GM12872 (cell line): ENCODE measurements around the gene DGLUCY.

ENCODE experiments used
- CTCF ChIP-seq: IDR thresholded peaks from 3 replicates; pipeline ENCODE4 v1.5.1; 2011; ENCODE audit warnings: low read depth, mild to moderate bottlenecking, low read length, moderate library complexity; ENCODE audit not compliant: insufficient read depth

DGLUCY gene

DNA sequence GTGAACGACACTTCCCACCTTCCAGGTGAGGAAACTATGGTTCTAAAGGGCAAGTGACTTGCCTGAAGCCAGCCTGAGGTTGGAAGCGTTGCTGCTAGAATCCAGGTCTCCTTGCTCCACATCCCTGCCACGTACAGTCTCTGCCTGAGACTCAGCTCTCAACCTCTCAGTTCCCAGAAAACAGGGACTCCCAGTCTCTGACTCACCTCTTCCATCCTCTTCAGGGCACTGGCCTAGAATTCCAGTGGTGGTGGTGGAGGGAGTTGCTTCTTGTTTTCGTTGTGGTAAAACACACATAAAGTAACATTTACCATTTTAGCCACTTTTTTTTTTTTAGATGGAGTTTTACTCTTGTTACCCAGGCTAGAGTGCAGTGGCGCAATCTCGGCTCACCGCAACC is 123.3 kb downstream of the DGLUCY start:
- TF ChIP-seq CTCF, result no peak

- no peak for TF ChIP-seq CTCF
Measured at GRCh38 chr14:91238085-91238484, 124.2 kb downstream of the DGLUCY start.

DNA sequence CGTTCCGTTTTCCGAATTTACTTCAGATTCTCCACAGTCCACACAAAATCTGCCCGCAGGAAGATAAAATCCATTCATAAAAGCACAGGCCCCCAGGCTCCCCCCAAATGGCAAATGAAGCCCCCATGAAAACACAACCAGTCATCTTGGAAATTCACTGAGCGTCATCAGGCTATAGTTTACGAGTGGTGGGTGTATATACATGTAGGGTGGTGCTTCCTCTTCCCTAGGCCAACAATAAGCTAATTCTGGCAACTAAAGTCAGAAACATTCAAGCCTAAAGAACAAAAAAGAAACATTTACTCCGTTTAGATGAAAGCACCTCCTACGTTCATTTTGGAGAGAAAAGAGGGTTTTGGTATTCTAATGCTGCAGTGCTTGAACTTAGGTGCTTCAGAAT is 124.8 kb downstream of the DGLUCY start:
- TF ChIP-seq CTCF, result no peak

GRCh38 chr14:91241863-91242262 is 128.0 kb downstream of the DGLUCY start:
- TF ChIP-seq CTCF, result no peak

- TF ChIP-seq CTCF, result no peak
Measured at GRCh38 chr14:91242635-91243034, 128.8 kb downstream of the DGLUCY start.

GRCh38 chr14:91243074-91243471 is 129.2 kb downstream of the DGLUCY start:
- TF ChIP-seq CTCF, result no peak

GRCh38 chr14:91244501-91244901 is 130.6 kb downstream of the DGLUCY start, which contains the start of gene GPR68:
GPR68 (minus strand) TSS chr14:91244704; CDS start chr14:91235050, 9,654 bp downstream.
- no peak for TF ChIP-seq CTCF

DNA sequence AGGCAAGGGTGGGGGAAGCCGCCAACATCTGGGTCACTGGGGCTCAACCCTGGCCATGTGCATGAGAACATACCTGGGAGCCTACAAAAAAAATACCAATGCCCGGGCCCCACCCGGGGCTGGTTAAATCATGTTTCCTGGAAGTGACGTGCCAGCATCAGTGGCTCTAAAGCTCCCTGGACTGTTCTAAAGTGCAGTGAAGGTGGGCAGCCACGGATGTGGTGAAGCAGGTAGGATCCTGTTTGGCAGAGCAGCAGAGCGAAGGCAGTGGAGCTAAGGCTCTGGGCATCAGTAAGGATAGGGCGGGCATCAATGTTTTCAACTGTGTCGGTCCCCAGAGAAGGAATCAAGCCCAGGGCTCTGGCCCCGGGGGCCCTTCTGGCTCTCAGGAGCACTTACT is 131.2 kb downstream of the DGLUCY start:
- TF ChIP-seq CTCF, result no peak
